Measurements from ENCODE around the gene LRRC3.

The LRRC3 gene

DNA sequence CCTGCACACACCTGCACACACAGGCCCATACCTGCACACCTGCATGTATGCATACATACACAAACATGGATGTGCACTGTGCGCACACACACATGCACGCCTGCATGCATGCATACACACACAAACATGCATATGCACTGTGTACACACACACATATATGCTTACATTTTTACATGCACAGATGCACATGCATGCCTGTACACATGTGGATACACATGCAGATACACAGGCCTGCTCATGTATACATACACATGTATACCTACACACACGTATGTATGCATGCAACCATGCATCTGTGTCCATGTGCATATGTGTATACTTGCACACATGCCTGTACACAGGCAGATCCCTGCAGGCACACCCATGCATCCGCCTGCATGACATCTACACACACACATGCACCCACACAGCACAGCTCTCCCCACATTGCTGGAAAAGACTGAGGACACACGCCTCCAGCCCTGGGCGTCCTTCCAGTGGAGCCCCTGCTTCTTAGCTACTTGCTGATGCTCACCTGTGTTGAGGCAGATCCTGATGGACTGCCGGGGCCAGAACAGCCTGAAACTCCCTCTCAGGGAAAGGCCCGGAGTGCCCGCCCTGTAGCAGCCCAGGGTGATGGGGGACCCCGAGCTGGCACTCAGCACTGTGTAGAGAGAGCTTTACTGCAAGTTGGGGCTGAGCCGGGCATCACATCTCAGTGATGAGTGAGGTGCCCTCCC is 56.1 kb downstream of the LRRC3 start:
- DNase-seq (ENCODE audit: low spot score), result no peak

All from LoVo (cell line).